LNCAP (cell line): ENCODE measurements around the gene BACH2.

Experiments used
- CTCF ChIP-seq: fragments of 450-650 bp; IDR thresholded peaks from 2 replicates; pipeline ENCODE4 v1.5.1; 2017; ENCODE audit warnings: mild to moderate bottlenecking

Gene BACH2

GRCh38 chr6:90093558-90094073 lies 203.0 kb downstream of the BACH2 start:
- TF ChIP-seq CTCF, result no peak

GRCh38 chr6:90090866-90091265 lies 205.8 kb downstream of the BACH2 start:
- TF ChIP-seq CTCF, result no peak

- TF ChIP-seq CTCF, result no peak
Observed at GRCh38 chr6:90088009-90088408, 208.6 kb downstream of the BACH2 start.

GRCh38 chr6:90087106-90087833 lies 209.4 kb downstream of the BACH2 start:
- TF ChIP-seq CTCF, result no peak

GRCh38 chr6:90086517-90086916 lies 210.1 kb downstream of the BACH2 start:
- no peak for TF ChIP-seq CTCF

- no peak for TF ChIP-seq CTCF
Observed at GRCh38 chr6:90083891-90084290, 212.8 kb downstream of the BACH2 start.

- TF ChIP-seq CTCF, result no peak
Observed at GRCh38 chr6:90082847-90083246, 213.8 kb downstream of the BACH2 start.
